ENCODE measurements around the gene SUMF2. TPM values are rescaled to one million over a fixed set of nuclear protein-coding genes. Genes with fewer than 3 reads are reported as not detected.
"Not testable (repeated sequence)": the region's sequence is repeated elsewhere in the genome, so short reads cannot be mapped to it uniquely, and the experiment has no call there.

Gene SUMF2
- total RNA-seq, 4 donors from 2014 or later, result 71.4 to 93.2 (median 80.8) TPM

DNA sequence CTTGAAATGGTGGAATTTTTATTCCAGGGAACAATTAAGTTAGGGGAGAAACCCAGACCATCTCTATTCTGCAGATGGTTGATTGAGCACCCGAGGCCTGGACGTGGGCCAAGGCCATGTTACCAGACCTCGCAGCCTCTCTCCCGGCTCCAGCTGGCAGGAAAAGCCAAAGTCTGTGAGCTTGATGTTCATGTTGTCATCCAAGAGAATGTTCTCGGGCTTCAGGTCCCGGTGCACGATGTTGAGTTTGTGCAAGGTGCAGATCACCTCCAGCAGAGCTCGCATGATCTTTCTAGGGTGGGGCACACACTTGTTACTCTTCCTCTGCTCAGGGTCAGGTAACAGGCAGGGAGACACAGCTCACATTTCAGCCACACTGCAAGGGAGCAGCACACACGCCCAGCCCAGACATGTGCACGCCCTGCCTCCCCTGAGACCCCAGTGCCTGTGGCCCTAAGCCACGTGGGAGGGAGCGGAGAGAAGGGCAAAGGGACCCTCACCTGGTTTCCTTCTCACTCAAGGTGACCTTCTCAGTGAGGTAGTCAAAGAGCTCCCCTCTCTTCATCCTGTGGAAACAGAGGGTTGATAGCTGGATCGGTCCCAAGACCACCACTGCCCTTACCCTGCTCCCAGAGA, 19.2 kb downstream of the SUMF2 start:
- H3K4me3 ChIP-seq, result no peak overlapping the region
- intact Hi-C loops (cut with DNase I), result no loop called here
- peaks cover 11 to 67% (median 52%) of the 10 kb centered on the region in 4 donors for H3K36me3 ChIP-seq
- H3K27ac ChIP-seq (replicated peaks in 1 of 4), result peak overlapping the region in 2 of 4 donors; percentile 3 to 11
- no peaks in the 10 kb centered on the region for H3K27me3 ChIP-seq
- WGBS, result 41% methylated on average over 11 of the region's 13 CpGs
- H3K4me1 ChIP-seq, result peaks cover 35 to 40% (median 38%) of the 10 kb centered on the region in 4 donors
- TF ChIP-seq POLR2AphosphoS5 (IDR thresholded peaks at IDR 0.05) (no peak), EP300 (IDR thresholded peaks at IDR 0.05) (no peak), POLR2A (IDR thresholded peaks at IDR 0.05; ENCODE audit: low read depth) (no peak)
- TF ChIP-seq, protein P1, sequence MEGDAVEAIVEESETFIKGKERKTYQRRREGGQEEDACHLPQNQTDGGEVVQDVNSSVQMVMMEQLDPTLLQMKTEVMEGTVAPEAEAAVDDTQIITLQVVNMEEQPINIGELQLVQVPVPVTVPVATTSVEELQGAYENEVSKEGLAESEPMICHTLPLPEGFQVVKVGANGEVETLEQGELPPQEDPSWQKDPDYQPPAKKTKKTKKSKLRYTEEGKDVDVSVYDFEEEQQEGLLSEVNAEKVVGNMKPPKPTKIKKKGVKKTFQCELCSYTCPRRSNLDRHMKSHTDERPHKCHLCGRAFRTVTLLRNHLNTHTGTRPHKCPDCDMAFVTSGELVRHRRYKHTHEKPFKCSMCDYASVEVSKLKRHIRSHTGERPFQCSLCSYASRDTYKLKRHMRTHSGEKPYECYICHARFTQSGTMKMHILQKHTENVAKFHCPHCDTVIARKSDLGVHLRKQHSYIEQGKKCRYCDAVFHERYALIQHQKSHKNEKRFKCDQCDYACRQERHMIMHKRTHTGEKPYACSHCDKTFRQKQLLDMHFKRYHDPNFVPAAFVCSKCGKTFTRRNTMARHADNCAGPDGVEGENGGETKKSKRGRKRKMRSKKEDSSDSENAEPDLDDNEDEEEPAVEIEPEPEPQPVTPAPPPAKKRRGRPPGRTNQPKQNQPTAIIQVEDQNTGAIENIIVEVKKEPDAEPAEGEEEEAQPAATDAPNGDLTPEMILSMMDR (IDR thresholded peaks at IDR 0.05), result no peak
- H3K9me3 ChIP-seq, result no peaks in the 10 kb centered on the region
- DNase-seq (ENCODE audit: extremely low spot score), result no peak

- no peak for DNase-seq (ENCODE audit: extremely low spot score)
- H3K36me3 ChIP-seq, result peaks cover 4 to 65% (median 44%) of the 10 kb centered on the region in 4 donors
- H3K27ac ChIP-seq (replicated peaks in 1 of 4), result no peak overlapping the region
- 96% methylated on average over 4 of the region's 7 CpGs for WGBS
- no peak overlapping the region for H3K4me3 ChIP-seq
- H3K27me3 ChIP-seq, result no peaks in the 10 kb centered on the region
- peaks cover 20 to 32% (median 25%) of the 10 kb centered on the region in 4 donors for H3K4me1 ChIP-seq
- no peak for TF ChIP-seq EP300 (IDR thresholded peaks at IDR 0.05)
- no peak for TF ChIP-seq POLR2A (IDR thresholded peaks at IDR 0.05; ENCODE audit: low read depth)
- TF ChIP-seq, protein P1 (IDR thresholded peaks at IDR 0.05), result no peak
- no peak for TF ChIP-seq POLR2AphosphoS5 (IDR thresholded peaks at IDR 0.05)
- H3K9me3 ChIP-seq, result no peaks in the 10 kb centered on the region
- intact Hi-C loops (cut with DNase I), result no loop called here
Measured at GRCh38 chr7:56086761-56087160, 22.7 kb downstream of the SUMF2 start.

- Histone ChIP-seq H3K9me3 (no peaks in the 10 kb centered on the region), H3K4me3 (no peak overlapping the region), H3K27ac (replicated peaks in 1 of 4) (no peak overlapping the region), H3K4me1 (peaks cover 27 to 38% (median 32%) of the 10 kb centered on the region in 4 donors), H3K36me3 (peaks cover 0 to 58% (median 39%) of the 10 kb centered on the region in 4 donors), H3K27me3 (no peaks in the 10 kb centered on the region)
- TF ChIP-seq, protein P1 (IDR thresholded peaks at IDR 0.05), result no peak
- TF ChIP-seq POLR2A (IDR thresholded peaks at IDR 0.05; ENCODE audit: low read depth), result no peak
- TF ChIP-seq EP300 (IDR thresholded peaks at IDR 0.05), result no peak
- no peak for TF ChIP-seq POLR2AphosphoS5 (IDR thresholded peaks at IDR 0.05)
- no peak for DNase-seq (ENCODE audit: extremely low spot score)
- WGBS, result 87% methylated on average over 15 of the region's 16 CpGs
- intact Hi-C loops (cut with DNase I), result no loop called here
Measured at GRCh38 chr7:56087445-56087844, 23.4 kb downstream of the SUMF2 start.

DNA sequence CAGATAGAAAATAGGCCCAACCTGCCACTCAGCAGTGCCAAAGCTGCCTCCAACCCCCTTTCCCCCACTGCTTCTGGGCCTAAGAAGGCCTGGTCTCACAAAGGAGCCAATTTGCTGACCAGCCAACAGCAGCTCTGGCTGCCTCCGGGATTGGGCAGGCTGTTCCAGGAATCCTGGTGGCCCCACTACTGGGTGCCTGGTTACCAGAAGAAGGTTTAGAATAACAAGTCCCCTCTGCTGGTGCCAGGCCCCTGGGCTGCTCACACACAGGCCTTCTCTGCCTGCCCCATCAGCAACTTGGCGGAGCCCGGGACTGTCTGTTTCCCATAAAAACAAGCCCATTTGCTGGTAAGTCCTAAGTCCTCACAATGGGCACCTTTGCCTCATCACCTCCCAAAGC, 27.5 kb downstream of the SUMF2 start:
- Histone ChIP-seq H3K4me1 (peaks cover 24 to 34% (median 29%) of the 10 kb centered on the region in 4 donors), H3K9me3 (no peaks in the 10 kb centered on the region), H3K36me3 (peaks cover 0 to 30% (median 21%) of the 10 kb centered on the region in 4 donors), H3K27me3 (no peaks in the 10 kb centered on the region), H3K27ac (replicated peaks in 1 of 4) (peak overlapping the region; percentile 68 to 77 (median 71)), H3K4me3 (no peak overlapping the region)
- intact Hi-C loops (cut with DNase I), result no loop called here
- DNase-seq (ENCODE audit: extremely low spot score), result no peak
- TF ChIP-seq, protein P1 (IDR thresholded peaks at IDR 0.05), result no peak
- no peak for TF ChIP-seq POLR2AphosphoS5 (IDR thresholded peaks at IDR 0.05)
- no peak for TF ChIP-seq POLR2A (IDR thresholded peaks at IDR 0.05; ENCODE audit: low read depth)
- TF ChIP-seq EP300 (IDR thresholded peaks at IDR 0.05), result no peak
- WGBS, result 68% methylated on average over 3 of the region's 3 CpGs

- H3K27ac ChIP-seq (replicated peaks in 1 of 4), result peak overlapping the region; percentile 68 to 77 (median 71)
- H3K9me3 ChIP-seq; DNase-seq (ENCODE audit: extremely low spot score); intact Hi-C loops (cut with DNase I); H3K27me3 ChIP-seq: not testable (repeated sequence)
- H3K36me3 ChIP-seq, result peaks cover 0 to 30% (median 14%) of the 10 kb centered on the region in 4 donors
- peaks cover 24 to 36% (median 30%) of the 10 kb centered on the region in 4 donors for H3K4me1 ChIP-seq
- peak overlapping the region; percentile 17 to 31 (median 22) for H3K4me3 ChIP-seq
- WGBS, result 42% methylated on average over 6 of the region's 6 CpGs
Measured at GRCh38 chr7:56092388-56092787, 28.3 kb downstream of the SUMF2 start.

All from esophagus muscularis mucosa (tissue), 4 donors.